D341Med (cell line): Measurements from ENCODE around the gene RTN4RL2.
A peak's percentile ranks its signal among the peaks of the same experiment; 100 is the strongest.
"Not testable (repeated sequence)": the region's sequence is repeated elsewhere in the genome, so short reads cannot be mapped to it uniquely, and the experiment has no call there.

ENCODE experiments used
- DNase-seq: peaks from one replicate; pipeline ENCODE4 v3.0.0; 2012; ENCODE audit warnings: low spot score

Gene RTN4RL2

GRCh38 chr11:57432714-57433163 lies 27.6 kb upstream of the RTN4RL2 start:
- no peak for DNase-seq

DNA sequence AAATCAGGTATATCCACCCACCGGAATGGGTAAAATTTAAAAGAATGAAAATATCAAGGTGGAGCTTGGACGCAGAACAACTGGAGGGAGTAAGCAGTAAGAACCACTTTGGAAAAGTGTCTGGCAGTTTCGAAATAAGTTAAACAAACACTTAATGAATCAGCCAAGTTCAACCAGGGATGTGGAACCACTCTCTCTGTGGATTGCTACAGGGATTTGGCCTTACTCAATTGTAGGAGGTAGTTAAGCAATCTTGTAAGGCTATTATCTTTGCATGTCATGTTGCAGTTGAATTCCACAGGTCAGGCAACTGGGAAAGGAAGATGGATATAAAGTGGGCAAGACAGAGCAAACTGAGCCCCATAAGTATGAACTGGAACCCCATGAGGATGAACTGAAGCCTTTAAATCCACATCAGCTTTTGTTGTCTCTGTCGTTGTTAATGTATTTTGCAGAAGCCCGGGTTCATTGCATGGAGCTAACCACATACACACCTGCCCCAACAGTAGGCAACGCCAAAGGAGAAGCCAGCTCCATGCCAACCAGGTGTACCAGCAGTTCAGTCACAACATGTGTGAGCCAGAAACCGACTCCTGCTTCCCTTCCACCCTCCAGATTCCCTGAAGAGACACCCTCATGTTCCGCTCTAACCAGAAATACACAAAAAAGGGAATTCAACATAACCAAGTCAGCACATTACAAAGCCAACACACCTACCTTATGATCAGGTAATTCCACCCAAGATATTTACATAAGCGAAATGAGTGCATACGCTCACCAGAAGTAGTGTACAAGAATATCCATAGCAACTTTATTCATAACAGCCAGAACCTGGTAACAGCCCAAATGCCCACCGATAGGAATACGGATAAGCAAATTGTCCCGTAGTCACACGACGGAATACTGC lies 25.4 kb upstream of the RTN4RL2 start:
- no peak for DNase-seq

DNA sequence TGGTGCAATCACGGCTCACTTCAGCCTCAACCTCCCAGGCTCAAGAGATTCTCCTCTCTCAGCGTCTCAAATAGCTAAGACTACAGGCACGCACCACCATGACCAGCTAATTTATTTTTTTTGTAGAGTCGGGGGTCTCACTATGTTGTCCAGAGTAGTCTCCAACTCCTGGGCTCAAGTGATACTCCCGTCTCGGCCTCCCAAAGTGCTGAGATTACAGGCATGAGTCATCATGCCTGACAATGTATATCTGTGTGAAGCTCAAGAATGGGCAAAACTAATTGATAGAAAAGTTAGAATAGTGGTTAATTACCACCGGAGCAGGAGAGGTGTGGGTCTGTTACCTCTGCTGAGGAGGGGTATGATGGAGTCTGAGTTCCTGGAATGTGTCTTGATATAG lies 24.3 kb upstream of the RTN4RL2 start:
- no peak for DNase-seq

GRCh38 chr11:57438345-57439285 lies 21.7 kb upstream of the RTN4RL2 start:
- DNase-seq: no peak

DNA sequence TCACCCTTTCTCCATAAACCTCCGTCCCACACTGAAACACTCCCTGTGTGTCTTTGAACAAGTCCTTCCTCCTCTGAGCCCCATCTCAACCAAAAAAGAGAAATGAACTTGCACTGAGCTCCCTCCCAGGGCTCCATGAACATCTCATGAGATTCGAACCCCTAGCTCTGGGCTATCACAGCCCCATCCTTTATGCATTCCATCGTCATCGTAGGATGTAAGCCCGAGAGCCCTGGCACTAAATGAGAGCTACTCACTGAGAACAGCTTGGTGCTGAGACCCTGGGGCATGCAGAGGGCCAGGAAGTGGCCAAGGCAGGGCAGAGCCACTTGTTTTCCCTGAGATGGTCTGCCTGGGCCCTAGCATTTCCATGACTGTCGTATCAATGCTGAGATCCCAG lies 20.5 kb upstream of the RTN4RL2 start:
- DNase-seq: no peak

GRCh38 chr11:57440744-57441414 lies 19.4 kb upstream of the RTN4RL2 start:
- DNase-seq: no peak

- DNase-seq: no peak
Observed at GRCh38 chr11:57444362-57445121, 15.8 kb upstream of the RTN4RL2 start.

DNA sequence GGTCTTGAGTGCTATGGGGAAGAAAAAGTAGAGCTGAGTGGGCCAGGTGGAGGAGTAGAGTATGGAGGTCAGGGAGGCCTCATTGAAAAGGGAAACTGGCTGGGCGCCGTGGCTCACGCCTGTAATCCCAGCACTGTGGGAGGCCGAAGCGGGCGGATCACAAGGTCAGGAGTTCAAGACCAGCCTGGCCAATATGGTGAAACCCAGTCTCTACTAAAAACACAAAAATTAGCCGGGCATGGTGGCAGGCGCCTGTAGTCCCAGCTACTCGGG lies 15.3 kb upstream of the RTN4RL2 start:
- DNase-seq: not testable (repeated sequence)

DNA sequence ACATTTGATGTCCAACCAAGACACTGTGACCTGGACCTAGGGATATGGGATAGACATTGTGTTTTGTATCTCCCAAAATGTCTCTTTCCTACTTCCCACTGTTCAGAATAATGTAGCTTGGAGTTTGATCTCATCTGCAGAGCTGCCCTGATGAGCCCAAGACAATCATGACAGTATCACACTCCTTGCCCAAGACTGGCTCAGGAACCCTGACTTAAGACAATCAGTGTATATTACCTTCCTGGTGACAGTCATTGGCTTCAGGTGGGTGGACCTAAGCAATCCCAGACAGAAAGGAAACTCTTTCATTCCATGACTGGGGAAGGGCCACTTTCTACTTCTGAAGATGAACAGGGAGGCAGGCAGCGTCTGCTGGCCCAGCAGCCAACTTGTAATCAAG lies 14.3 kb upstream of the RTN4RL2 start:
- DNase-seq: no peak

DNA sequence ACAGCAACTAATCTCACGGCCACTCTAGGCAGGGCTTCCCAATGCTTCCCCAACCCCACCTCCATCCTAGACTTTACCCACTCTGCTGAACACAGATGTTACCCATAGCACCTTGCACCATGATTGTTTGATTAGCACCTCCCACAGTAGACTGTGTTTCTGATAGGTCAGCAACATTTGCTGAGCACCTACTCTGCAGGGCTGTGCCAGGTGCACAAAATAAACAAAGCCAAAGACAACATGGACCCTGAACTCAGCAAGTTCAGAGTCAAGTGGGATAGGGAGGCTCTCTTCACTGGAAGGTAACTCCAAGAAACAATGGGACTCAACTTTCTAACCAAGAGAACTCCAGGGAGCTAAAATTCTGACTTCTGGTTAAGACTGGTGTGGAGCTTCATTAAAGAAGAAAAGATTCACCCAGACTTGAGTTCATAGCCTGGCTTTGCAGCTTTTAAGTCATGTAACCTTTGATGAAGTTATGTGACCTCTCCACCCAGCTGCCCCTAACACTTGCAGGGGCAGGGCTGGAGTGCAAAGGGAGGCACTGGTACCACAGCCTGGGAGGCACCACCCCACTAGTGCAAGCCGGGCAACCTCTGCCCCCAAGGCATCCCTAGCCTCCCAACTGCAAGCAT lies 6.7 kb upstream of the RTN4RL2 start:
- no peak for DNase-seq

GRCh38 chr11:57456960-57457642 lies 3.2 kb upstream of the RTN4RL2 start:
- DNase-seq: peak; percentile 80

DNA sequence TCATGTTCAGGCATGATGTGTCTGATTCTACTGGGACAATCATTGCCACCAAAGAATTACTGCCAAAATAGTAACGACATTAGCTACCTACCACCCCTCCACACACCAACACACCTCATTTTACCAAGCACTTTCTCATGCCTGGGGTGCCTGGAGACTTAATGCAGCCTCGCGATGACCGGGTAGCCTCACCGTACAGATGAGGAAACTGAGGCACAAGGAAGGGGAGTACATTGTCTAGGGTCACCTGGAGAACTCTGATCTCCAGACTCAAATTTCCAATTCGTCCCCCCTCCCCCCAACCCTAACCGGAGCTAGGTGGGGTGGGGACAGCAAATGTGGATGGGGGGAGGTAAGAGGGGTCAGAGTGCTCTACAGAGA lies 2.7 kb upstream of the RTN4RL2 start:
- no peak for DNase-seq

GRCh38 chr11:57458060-57458409 lies 2.3 kb upstream of the RTN4RL2 start:
- no peak for DNase-seq

GRCh38 chr11:57458410-57459163 lies 1.7 kb upstream of the RTN4RL2 start:
- peak; percentile 88 for DNase-seq

DNA sequence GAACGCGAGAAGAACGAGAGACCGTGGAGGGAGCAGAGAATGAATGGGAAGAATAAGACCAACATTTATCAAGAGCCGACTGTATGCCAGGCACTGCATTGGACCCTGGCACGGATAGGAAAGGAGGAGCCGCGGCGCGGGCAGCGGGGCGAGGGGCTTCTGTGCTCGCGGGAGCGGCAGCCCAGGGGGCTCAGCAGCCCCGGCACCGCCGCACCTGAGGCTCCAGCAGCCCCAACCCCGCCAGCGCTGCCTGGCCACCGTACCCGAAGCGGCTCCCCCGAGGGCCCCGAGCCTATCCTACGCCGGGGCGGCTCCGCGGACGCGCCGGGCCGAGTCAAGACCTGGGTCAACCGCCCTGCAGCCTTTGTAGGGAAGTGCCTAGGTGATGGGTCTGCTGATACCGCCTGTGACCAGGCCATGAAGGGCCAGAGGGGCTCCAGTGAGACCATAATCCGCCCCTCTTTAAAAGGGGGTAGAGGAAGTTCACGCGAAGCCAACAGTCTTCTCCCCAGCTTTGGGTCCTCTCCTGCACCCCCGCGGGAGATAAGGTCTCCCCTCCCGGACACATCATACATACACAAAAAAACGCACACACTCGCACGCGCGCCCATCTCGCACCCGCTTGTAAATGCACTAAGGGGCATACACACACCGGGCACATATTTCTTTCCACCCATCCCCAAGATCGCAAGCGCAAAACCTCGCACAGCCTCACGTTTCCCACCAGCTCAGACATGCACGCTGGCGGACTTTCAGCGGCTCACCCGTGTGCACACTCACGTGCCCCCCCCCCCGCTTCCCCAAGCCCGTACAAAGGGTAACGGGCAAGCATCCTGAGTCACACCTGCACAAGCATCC lies 935 bp upstream of the RTN4RL2 start:
- no peak for DNase-seq

GRCh38 chr11:57460758-57461749 lies 726 bp downstream of the RTN4RL2 start:
- peak; percentile 48 for DNase-seq

DNA sequence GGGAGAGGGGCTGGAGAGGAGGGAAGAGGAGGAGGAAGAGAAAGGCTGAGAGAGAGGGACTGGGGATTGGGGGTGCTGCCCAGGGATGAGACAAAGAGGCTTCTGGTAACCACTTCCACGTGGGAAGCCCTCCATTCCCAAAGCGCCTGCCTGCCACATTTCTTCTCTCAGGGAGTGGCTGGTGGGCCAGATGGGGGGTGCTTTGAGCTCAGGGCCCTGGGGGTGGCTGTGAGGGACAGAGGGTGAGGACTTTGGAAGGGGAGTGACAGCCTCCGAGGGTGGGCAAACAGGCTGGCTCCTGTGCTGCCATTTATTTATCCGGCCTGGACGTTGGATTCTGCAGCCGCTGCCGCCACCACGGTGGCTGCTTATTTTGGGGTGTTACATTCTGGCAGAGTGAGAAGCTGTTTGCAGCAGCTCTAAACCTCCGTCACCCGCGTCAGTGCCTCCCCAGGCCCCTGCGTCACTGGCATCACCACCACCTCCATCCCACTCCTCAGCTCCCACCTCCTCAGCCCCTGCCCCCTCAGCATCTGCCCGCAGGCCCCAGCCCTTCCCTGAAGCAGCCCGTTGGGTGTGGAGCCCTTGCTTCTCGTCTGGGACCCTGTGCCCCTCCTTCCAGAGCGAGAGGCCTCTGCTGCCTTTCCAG lies 1.6 kb downstream of the RTN4RL2 start:
- no peak for DNase-seq
